Cardiac muscle cell (in vitro differentiated cells and primary cell): Measurements from ENCODE around the gene OTUD7B. TPM values are rescaled to one million over a fixed set of nuclear protein-coding genes. Genes with fewer than 3 reads are reported as not detected.

Experiments used
- DNase-seq, 2 donors: peaks; one replicate each; pipeline versions ENCODE4 v3.0.0 to v3.0.0-alpha.2; 2010 to 2017; ENCODE audit warnings: low read depth in 1 of 2, low spot score in 1 of 2
- H3K27ac ChIP-seq: fragments of 200-600 bp; sonication (generic); 2 replicates; pipeline ENCODE4 v1.5.1; 2016
- H3K27me3 ChIP-seq: fragments of 200-600 bp; sonication (generic); 2 replicates; pipeline ENCODE4 v1.6.0; 2016; ENCODE audit warnings: control low read depth
- H3K36me3 ChIP-seq: fragments of 200-600 bp; sonication (generic); 2 replicates; pipeline ENCODE4 v1.5.1; 2016; ENCODE audit warnings: control low read depth
- H3K4me1 ChIP-seq: fragments of 200-600 bp; sonication (generic); 2 replicates; pipeline ENCODE4 v1.8.1; 2017; ENCODE audit warnings: low read depth, mild to moderate bottlenecking, mixed run types
- H3K4me3 ChIP-seq: fragments of 200-600 bp; sonication (generic); 2 replicates; pipeline ENCODE4 v1.5.1; 2016; ENCODE audit warnings: mild to moderate bottlenecking
- H3K9me3 ChIP-seq: fragments of 200-600 bp; sonication (generic); 2 replicates; pipeline ENCODE4 v1.5.1; 2017; ENCODE audit warnings: low read depth, mild to moderate bottlenecking, control low read depth
- polyA plus RNA-seq: library from polyadenylated mRNA; unstranded; fragments of >200 nt; fragmentation: Nextera tagmentation; extraction: Ambion mirVana; gene quantifications from 2 replicates; pipeline ENCODE4 v1.2.1, GENCODE V29; 2016
- total RNA-seq: library from RNA; depleted of rRNA; stranded (reverse); fragments of >200 nt; gene quantifications from 2 replicates; pipeline ENCODE4 v1.2.3, GENCODE V29; 2016
- TF ChIP-seq, protein P1 (sequence below): IDR thresholded peaks from 2 replicates; pipeline ENCODE4 v1.5.1; 2012; ENCODE audit warnings: low read depth, mild to moderate bottlenecking, low read length

The OTUD7B gene
- total and polyA plus RNA-seq, 2 experiments from 2014 or later, result 3.1 to 16.4 TPM

DNA sequence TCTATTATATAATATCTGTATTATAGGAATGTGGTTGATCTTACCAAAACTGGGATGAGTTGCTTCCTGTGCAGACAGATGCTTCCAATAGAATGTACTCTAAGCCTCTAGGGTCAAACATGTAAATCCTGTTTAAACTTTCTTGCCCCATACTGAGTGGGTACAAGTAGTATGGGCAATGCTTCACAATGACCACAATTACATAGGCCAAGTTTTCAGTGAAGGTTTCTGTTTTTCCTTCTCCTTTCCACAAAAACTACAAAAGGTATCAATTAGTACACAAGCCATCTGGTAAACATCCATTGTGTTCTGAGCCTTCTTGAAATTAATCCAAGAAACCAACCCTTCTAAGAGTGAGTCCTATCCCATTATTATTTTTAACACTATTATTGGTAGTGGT lies 16.8 kb downstream of the OTUD7B start:
- TF ChIP-seq, protein P1, sequence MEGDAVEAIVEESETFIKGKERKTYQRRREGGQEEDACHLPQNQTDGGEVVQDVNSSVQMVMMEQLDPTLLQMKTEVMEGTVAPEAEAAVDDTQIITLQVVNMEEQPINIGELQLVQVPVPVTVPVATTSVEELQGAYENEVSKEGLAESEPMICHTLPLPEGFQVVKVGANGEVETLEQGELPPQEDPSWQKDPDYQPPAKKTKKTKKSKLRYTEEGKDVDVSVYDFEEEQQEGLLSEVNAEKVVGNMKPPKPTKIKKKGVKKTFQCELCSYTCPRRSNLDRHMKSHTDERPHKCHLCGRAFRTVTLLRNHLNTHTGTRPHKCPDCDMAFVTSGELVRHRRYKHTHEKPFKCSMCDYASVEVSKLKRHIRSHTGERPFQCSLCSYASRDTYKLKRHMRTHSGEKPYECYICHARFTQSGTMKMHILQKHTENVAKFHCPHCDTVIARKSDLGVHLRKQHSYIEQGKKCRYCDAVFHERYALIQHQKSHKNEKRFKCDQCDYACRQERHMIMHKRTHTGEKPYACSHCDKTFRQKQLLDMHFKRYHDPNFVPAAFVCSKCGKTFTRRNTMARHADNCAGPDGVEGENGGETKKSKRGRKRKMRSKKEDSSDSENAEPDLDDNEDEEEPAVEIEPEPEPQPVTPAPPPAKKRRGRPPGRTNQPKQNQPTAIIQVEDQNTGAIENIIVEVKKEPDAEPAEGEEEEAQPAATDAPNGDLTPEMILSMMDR, result no peak
- no peak overlapping the region for H3K27ac ChIP-seq
- H3K27me3 ChIP-seq, result no peaks in the 10 kb centered on the region
- no peaks in the 10 kb centered on the region for H3K9me3 ChIP-seq
- no peaks in the 10 kb centered on the region for H3K36me3 ChIP-seq
- H3K4me1 ChIP-seq, result peaks cover 15% of the 10 kb centered on the region
- no peak for DNase-seq
- no peak overlapping the region for H3K4me3 ChIP-seq

DNA sequence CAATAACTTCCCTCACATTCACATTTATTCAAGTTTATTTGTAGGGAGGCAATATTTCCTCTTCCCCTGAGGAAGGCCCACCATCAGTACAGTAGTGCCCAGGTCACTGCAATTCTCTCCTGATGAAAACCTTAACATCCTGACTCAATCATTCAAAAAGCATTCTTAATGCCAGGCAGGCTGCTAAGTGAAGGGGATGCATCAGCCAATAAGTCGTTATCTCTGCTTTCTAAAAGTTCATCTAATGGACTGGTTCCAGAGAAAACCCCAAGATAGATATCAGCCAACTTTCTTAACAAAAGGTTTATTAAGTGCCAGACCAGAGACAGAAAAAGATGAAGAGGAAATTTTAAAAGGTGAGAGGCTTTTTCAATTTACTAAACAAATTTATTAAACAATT lies 17.3 kb downstream of the OTUD7B start:
- Histone ChIP-seq H3K36me3 (no peaks in the 10 kb centered on the region), H3K27me3 (no peaks in the 10 kb centered on the region), H3K9me3 (no peaks in the 10 kb centered on the region), H3K4me1 (peaks cover 13% of the 10 kb centered on the region), H3K4me3 (no peak overlapping the region), H3K27ac (no peak overlapping the region)
- DNase-seq, result no peak
- TF ChIP-seq, protein P1, result no peak

DNA sequence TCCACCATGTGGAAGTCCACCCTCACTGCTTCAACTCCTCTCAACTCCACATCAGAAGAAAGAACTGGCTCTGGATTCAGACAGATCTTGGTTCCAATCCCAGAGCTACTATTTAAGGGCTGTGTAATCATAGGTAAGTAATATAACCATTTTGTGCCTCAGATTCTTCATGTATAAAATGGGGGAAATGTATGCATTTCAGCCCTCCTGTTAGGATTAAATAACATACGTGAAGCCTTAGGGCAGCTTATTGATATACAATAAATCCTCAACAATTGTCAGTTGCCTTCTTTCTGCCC lies 23.3 kb downstream of the OTUD7B start:
- TF ChIP-seq, protein P1, result no peak
- no peak for DNase-seq
- no peak overlapping the region for H3K27ac ChIP-seq

DNA sequence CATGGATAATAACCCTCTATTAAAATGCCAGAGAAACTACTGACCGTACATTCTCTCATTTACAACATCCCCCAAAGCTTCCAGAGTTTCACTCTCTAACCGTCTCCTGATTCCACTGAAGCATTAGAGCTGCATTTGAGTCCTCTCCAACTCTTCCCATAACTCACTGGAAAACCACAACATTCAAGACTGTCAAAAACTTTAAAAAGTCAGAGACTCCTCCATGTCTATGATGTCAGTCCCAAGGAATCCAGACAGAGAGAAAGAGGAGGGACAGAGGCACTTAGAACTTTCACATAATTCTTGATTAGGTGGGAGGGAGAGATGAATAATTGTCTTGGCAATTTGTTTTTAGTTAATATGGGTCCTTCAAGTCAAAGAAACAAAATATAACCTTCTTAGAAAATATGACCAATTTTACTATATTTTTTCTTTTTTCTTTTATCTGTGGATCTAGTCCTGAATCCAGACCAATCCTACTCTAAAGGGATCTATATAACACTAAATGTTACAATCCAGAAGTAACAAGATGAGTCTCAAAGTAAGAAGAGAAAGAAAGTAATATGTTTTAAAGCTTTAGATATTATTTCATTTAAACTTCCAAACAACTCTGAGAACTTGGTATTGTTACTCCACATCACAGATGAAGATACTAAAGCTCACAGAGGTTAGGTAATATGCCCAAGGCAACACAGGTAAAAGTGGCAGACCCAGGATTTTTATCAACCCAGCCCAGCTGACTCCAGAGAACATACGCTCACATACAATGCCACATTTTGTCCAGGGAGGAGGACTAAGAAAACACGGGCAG lies 23.8 kb downstream of the OTUD7B start:
- TF ChIP-seq, protein P1, result no peak
- Histone ChIP-seq H3K27ac (no peak overlapping the region), H3K4me1 (no peaks in the 10 kb centered on the region), H3K4me3 (no peak overlapping the region), H3K36me3 (no peaks in the 10 kb centered on the region), H3K27me3 (no peaks in the 10 kb centered on the region), H3K9me3 (no peaks in the 10 kb centered on the region)
- peak in 1 of 2 donors; percentile 91 for DNase-seq

More for the DNA sequence above, 23.3 kb downstream of the OTUD7B start:
- H3K36me3 ChIP-seq, result no peaks in the 10 kb centered on the region
- H3K27me3 ChIP-seq, result no peaks in the 10 kb centered on the region
- H3K9me3 ChIP-seq, result no peaks in the 10 kb centered on the region
- no peaks in the 10 kb centered on the region for H3K4me1 ChIP-seq
- H3K4me3 ChIP-seq, result no peak overlapping the region

DNA sequence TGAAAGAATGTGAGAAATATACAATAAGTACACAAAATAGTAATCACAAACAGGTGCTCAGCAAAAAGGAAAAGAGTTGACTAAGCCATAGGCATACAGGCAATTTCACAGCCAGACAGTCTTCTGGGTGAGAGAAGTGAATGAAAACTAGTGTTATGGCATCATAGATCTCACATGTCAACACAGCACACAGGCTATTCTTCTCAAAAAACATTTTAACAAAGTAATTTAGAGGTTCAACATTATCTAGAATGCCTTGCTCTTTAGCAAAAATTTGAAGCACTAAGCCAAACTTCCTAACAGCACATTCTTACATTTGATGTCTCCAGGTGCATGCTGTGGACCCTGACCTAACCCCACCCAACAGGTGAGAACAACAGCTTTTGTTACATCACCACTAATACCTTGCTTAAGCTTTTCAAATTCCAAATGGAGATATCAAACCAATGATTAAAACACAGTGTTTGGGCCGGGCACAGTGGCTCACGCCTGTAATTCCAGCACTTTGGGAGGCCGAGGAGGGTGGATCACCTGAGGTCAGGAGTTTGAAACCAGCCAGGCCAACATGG lies 30.5 kb downstream of the OTUD7B start:
- H3K36me3 ChIP-seq, result peaks cover 8% of the 10 kb centered on the region
- H3K4me3 ChIP-seq, result no peak overlapping the region
- no peaks in the 10 kb centered on the region for H3K9me3 ChIP-seq
- TF ChIP-seq, protein P1, result no peak
- DNase-seq, result no peak
- H3K4me1 ChIP-seq, result peaks cover 14% of the 10 kb centered on the region
- H3K27me3 ChIP-seq, result no peaks in the 10 kb centered on the region
- H3K27ac ChIP-seq, result peak overlapping the region; percentile 34
